Fibroblast of upper back skin (primary cell): ENCODE data around the gene OR10Z1.

Experiments
- DNase-seq: peaks from one replicate; pipeline ENCODE4 v3.0.0-alpha.2; 2013

The OR10Z1 gene

DNA sequence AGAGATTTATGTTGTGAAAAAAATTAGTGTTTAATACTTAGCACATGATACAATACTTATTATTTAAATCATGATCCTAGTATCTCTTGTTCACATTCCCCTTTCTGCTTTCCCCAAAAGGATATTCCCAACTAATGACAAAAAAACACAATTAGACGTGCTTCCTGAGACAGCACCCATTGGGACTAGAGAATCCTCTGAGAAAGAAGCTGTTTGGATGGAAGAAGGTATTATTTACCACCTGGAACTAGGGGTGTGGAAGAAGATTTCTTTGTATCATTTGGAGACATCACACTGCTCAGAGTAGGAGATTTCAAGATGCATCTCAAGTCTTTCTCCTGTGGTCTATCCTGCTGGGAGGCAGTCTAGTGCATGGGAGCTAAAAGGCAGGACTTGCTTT, at the start of gene OR10Z1:
Gene OR10Z1, plus strand, starts transcription at position 301 of the 400 bp plus-strand sequence. CDS start 1,171 bp downstream, outside the sequence.
- no peak for DNase-seq

GRCh38 chr1:158559696-158560095, 45.4 kb upstream of the OR10Z1 start:
- no peak for DNase-seq

DNA sequence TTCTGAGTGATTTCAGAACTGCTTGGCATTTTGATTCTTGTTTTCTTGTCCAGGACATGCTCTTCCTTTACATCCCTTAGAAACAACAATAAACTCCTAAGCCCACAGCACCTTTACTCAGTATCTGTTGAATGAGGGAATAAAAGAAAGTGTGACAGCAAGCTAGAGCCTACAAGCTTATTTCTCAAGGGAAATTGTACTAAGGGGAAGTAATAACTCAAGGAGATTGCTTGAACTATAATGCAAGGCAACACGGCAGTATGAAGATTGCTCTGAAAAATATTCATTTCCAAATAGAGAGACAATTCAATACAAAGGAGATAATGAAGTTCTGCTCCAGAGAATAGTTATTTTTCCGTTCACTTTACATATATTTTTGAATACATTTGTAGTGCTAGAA, 41.2 kb upstream of the OR10Z1 start:
- DNase-seq = no peak

DNA sequence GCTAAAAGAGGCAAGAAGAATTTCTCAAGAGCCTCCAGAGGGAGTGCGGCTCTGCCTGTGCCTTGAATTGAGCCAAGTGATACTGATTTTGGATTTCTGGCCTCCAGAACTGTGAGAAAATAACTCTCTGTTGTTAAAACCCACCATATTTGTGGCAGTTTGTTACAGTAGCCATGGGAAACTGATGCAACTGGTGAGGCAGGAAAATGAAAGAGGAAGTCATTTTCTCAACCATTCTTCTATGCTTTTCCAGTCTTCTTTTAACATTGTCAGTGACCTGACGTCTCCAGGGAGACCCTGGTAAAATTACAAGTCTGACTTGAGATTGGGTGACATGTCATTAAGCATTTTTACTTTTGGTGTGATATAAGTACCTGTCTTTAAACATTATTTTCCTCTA, 40.5 kb upstream of the OR10Z1 start:
- DNase-seq = no peak

DNA sequence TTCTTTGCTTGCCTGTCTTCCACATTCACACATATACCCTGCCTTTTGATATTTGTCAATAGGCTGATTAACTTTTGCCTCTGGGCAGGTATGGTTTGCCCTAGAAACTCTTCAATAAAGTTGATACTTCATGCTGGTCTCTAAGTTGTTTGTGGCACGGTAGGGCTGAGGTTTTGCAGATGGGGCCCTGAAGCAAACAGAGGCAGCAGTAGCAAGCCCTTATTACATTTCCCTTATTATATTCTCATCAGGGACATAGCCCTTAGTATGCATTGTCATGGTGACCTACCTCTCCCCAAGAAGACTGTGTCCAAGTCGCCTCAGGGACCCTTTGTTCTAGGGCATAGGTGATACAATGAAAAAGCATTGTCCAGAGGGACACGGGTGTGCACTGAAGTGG, 34.6 kb upstream of the OR10Z1 start, which contains the start of gene OR6P1:
Gene OR6P1, minus strand, starts transcription at position 101 of the 400 bp plus-strand sequence. CDS start 6,976 bp downstream, outside the sequence.
- no peak for DNase-seq

DNA sequence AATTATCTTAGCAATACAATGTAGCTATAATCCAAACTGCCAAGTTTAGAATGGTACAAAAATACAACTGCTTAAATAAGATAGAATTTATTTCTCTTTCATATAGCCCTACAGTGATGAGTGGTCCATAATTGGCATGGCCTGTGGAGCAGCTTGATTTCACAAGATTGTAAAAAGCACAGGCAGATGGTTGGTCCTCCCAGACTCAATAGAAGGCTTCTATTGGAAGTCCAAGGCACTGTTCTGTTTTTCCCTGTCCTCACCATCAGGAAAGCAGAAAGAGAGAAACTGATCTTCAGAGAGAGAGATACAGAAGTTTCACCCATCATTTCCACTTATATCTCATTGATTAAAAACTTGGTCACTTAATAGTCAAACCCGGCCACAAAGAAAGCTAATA, 32.8 kb upstream of the OR10Z1 start:
- DNase-seq = no peak

DNA sequence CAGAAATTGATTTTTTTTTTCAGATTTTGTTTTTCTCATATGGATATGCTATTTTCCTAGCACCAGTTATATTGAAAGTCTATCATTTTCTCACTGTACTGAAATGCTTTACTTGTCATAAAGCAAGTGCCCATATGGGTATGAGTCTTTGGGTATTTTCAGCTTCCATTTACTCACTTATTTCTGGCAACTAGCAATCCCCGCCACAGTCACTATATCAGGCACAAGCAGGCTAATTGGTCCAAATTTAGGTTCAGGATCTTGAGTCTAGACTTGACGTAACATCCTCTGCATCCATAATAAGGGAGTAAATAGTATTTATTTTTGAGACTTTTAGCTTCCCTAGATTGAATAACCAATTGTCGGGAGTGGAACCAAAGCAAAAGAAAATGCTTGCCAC, 27.5 kb upstream of the OR10Z1 start:
- DNase-seq = no peak

- DNase-seq = no peak
Observed at GRCh38 chr1:158579733-158580132, 25.3 kb upstream of the OR10Z1 start, which contains the start of gene OR10X1. Gene OR10X1 (minus strand): TSS chr1:158579899. CDS start chr1:158579899, 0 bp downstream.

DNA sequence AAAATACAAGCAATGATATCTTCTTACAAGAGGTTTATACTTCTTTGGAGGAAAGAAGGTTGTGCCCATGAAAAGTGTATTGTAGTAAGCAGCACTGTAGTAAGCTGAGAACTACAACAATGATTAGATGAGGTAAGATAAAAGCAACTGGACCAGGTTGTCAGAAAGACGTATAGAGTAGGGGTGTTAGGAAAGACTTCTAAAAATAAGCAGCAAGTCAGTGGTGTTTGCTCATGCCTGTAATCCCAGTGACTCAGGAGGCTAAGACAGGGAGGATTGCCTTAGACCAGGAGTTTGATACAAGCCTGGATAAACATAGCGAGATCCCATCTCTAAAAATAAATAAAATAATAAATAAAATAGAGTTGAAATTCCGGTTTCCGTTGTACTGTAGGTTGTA, 21.1 kb upstream of the OR10Z1 start:
- no peak for DNase-seq

DNA sequence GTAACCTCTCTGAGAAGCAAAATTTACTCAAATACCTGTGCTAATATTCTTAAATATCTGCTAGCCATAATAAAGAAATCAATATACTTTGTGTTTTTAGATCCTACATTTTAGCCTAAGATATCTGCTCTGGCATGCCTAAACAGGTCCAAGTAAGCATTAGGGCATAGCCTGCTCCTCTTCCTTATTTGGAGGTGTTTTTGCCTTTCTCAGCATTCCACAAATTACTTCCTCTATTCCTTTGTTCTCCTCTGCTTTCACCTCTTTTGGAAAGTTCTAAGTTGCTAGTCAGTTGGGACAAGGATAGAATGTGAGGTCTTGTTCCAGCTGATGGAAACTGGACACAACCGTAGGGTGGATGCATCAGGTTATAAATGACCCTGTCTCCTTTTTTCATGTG, 18.1 kb upstream of the OR10Z1 start:
- DNase-seq = no peak

DNA sequence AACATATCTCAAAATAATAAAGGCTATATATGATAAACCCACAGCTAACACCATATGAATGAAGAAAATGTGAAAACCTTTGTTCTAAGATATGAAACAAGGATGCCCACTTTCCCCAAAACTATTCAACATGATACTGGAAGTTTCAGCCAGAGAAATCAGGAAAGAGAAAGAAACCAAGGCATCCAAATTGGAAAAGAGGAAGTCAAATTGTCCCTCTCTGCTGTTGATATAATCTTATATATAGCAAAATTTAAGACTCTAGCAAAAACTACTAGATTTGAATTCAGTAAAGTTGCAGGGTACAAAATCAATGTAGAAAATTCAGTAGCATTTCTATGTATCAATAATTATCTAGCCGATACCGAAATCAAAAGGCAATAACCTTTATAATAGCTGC, 4.3 kb upstream of the OR10Z1 start:
- DNase-seq = no peak

GRCh38 chr1:158607296-158607695, 2.2 kb downstream of the OR10Z1 start:
- DNase-seq = no peak

DNA sequence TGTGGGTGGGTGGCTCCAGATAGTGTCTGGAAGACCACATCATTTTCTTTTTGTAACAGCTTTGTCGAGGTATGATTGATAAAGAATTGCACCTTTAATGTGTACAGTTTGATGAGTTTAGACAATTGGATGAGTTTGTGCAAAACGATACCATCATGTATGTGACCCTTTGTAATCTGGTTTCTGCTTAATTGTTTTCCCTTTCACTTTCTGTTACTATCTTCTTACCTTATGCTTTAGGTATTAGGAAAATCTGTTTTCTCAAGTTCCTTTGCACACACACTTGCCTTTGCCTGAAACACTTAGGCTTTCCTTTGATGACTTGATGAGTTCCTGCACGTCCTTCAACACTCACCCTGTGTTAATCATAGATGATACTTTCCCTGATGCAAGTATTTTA, 6.8 kb downstream of the OR10Z1 start:
- no peak for DNase-seq

GRCh38 chr1:158613764-158614163, 8.7 kb downstream of the OR10Z1 start:
- DNase-seq = no peak

DNA sequence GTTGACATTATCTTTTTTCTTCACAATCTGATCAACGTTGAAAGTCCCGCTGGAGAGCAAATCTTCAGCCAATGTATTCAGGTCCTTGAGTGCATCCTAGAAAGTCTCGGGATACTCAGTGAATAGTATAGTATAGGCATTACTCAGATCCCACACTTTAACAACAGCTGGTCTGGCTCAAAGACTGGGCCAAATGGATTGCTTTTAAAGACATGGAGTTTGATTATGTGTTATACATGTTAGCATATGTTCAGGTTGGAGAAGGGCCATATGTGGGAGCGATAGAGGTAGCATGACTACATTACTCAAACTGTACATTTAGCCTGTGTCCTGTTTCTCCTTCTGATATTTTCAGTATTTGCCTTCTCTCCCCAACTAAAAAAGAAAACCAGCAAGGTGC, 33.1 kb downstream of the OR10Z1 start:
- DNase-seq = no peak

DNA sequence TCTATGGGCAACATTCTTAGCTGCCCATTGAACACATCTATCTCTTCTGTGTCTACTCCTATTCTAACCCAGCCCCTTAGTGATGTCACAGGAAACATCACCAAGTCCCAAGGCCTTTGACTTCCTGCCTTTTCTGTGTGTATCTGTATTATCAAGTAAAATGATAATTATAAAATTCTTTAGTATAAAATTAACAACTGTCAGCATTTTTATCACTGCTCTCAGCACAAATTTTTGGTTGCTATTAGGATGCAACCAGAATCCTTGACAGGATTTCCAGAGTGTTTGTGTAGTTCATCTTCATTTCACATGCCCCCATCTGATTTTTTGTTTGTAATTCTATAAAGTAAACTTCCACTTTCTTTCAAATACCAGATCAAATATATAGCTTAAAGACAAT, 33.8 kb downstream of the OR10Z1 start:
- DNase-seq = no peak

DNA sequence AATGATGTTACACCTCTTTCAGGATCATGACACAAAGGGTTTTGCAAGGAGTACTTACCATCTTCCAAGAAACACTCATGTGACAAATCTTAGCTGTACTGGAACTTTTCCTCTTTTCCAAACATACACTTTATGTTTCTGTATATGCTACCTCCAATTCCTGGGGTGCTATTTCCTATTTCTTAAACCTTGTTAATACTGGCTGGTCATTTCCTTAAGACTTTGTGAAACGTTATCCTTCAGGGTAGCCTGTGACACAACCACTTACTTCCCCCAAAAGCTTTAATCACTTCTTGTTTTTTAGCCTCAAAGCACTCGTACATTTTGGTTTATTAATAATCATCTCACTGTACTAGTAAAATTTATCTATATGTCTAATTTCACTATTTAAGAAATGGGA, 39.4 kb downstream of the OR10Z1 start:
- no peak for DNase-seq

- DNase-seq = no peak
Observed at GRCh38 chr1:158646465-158646864, 41.4 kb downstream of the OR10Z1 start.

- DNase-seq = no peak
Observed at GRCh38 chr1:158649052-158649451, 44.0 kb downstream of the OR10Z1 start.

GRCh38 chr1:158652721-158653334, 47.8 kb downstream of the OR10Z1 start:
- no peak for DNase-seq

GRCh38 chr1:158654086-158654485, 49.0 kb downstream of the OR10Z1 start:
- DNase-seq = no peak

DNA sequence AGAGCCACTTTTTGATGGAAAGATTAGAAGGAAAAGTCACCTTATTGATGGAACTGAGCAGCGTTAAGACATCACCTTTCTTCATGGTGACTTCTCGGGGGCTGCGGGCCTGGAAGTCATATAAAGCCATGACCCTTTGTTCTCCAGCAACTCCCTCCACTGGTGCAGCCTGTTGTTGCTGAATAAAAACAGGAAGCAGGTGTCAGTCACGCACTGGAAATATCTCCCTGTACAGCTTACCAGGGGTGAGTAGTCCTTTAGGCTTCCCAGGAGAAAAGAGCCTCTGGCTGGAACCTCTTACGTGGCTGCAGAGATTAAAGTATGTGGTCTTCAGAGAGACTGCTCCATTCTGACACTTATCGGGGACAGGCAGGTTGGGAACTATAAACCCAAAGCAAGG, 49.5 kb downstream of the OR10Z1 start:
- DNase-seq = no peak
